HTR-8/SVneo (cell line): Measurements from ENCODE around the gene ASF1B.
"Not testable (repeated sequence)": the region's sequence is repeated elsewhere in the genome, so short reads cannot be mapped to it uniquely, and the experiment has no call there.

Experiments used
- DNase-seq: peaks from one replicate; pipeline ENCODE4 v3.0.0; 2011; ENCODE audit warnings: low spot score, mixed read lengths; ENCODE audit not compliant: insufficient read length
- FAIRE-seq: peaks from 2 replicates; lab custom pipeline; 2011; peaks lifted over from hg19 to GRCh38; lab: Jason Lieb, UNC

The ASF1B gene

DNA sequence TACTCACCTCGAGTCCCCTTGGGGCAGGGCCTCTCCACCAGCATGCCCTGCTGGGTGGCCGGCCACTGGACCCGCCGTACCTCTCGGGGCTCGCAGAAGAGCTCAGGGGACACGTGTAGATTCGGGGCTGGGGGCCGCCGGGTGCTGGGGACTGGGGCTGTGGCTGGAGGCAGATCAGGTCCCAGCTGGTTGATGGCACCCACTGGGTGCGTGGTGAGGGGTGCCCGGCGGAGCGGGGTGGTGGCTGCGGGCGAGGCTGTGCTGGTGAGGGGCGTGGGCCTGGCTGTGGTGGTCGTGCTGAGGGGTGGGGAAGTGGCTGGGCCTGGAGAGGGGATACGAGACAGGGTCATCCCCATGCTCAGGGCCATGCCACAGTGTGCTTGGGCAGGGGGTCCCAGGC, 24.9 kb upstream of the ASF1B start:
- FAIRE-seq (no peak), DNase-seq (no peak)

DNA sequence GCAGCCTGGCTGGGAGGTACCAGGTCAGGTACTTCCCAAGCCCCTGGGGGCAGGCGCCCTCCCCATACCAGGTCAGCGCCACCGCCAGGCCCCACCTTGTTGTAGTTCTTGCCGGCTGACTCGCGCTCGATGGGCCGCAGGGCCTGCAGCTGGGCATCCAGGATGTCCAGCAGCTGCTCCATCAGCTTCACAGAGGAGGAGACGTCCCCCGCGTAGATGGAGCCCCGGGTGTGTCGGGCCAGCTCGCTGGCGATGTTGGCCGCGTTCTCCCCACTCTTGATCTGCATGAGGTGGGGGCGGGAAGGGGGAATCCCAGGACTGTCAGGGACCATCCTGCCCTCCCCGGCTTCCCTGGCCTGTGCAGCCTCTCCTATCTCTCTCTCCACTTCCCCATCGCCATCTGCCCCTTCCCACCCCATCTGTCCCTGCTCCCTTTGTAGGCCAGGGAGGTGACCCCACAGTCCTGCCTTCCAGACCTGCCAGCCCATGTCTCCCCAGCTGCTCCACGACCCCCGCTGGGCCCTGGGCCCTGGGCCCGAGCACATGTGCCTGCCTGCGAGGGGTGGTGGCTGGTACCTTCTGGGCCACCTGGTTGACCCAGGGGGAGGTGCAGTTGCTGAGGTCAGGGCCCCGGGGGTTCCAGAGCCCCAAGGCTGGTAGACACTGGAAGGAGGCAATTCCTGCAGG, 23.8 kb upstream of the ASF1B start:
- DNase-seq (no peak), FAIRE-seq (no peak)

DNA sequence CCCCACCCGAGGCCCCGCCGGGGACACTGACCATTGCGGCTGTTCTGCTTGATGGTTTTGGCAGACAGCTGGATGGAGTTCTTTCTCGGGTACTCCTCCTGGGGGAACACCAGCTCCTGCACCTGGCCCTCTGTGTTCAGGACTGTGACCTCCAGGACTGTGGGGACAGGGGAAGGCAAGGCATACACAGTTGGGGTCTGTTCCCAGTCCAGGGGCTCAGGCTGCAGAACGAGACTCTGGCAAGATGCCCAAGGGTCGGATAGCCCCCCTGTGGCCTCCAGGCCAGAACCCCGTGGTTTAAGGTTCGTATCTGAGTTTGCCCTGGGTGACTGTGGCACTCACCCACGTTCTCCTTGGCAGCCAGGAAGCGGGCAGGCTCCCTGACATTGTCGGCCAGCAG, 22.7 kb upstream of the ASF1B start:
- no peak for DNase-seq
- FAIRE-seq, result no peak

DNA sequence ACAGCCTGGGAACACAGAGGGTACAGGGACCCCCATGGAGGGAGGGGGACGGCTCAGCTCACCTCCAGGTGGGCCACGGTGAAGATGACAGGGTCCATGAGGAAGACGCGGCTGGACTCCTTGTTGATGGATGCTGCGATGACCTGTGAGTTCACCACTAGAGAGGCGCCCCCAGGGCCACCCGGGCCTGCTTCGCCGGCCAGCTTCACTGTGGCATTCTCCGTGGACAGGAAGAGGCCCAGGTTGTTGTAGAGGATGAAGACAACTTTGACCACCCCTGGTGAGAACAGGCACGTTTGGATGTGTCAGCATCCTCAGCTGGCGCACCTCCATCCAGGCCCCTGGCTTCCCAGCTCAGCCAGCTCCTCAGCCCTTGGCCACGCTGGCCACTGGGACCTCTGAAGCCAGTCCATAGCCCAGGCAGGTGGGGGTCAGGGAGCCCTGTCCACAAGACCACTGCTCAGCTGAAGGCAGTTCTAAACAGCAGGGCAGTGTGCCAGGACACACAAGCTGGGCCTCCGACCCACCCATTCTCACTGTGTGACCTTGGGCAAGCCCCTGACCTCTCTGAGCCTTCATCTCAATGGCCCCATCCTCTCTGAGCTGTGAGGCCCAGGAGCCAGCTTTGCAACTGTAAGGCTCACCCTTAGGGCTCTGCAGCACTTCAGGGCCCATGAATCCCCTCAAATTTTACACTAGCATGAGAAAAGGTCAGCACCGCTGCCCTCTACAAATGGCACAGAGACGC, 22.1 kb upstream of the ASF1B start:
- DNase-seq (no peak), FAIRE-seq (no peak)

DNA sequence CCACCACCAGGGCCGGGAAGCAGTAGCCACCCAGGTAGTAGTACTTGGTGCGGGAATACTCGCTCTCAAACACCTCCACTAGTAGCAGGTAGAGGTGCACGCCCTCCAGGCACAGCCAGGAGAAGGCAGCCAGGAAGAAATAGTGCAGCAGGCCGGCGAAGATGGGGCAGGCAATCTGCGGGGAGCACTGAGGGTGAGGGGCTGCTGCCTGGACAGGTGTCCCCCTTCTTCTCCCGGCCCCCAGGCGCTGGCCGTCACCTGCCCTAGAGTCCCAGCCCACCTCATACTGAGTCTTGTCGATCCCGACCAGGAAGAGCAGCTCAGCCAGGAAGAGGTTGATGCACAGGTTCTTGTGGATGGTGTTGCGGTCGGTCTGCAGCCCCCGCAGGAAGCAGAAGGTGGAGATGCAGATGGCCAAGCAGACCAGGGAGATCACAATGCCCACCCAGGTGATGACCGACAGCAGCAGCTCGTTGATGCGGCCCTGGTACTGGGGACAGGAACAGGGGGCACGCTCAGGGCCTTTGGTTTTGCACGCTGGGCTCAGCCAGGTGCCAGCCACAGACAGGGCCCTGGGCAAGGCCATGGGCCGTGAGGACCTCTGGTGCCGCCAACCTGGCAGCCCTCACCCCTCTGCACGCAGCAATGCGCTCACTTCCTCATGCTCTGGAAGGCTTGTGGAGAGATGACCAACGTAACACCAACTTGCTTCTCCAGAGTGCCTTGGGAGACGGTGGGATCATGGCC, 20.8 kb upstream of the ASF1B start:
- FAIRE-seq (no peak), DNase-seq (no peak)

DNA sequence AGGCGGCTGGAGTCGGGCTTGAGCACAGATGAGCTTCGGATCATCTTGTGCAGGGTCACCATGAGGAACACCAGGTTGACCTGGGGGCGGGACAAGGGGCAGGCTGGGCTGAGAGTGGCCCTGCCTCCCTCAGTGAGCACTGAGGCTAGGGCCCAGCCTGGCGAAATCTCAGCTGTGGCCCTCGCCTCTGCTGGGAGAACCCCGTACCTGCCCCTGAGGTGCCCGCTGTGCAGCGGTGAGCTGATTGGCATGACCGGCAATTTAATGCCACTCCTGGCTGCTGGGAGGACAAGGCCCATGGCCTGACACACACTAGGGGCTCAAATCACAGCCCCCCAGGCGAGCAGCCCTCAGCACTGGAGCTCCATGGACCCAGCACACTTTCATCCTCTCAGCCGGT, 19.7 kb upstream of the ASF1B start:
- FAIRE-seq (no peak), DNase-seq (no peak)

DNA sequence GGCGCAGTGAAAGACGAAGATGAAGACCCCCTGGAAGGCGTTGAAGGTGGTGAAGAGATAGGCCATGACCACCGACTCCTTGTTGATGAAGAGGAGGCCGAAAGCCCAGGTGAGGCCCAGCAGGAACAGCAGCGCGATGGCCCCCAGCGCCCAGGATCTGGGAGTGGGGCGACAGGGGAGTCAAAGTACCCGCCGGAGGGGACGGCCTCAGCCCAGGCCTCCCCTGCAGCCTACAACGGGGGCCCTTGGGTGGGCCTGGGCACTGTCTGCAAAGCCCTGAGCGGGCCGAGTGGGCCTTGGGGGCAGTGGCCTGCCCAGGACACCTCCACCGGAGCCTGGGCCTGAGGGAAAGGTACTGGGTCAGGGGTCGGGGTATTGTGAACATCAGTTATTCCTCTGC, 19.0 kb upstream of the ASF1B start:
- FAIRE-seq, result no peak

DNA sequence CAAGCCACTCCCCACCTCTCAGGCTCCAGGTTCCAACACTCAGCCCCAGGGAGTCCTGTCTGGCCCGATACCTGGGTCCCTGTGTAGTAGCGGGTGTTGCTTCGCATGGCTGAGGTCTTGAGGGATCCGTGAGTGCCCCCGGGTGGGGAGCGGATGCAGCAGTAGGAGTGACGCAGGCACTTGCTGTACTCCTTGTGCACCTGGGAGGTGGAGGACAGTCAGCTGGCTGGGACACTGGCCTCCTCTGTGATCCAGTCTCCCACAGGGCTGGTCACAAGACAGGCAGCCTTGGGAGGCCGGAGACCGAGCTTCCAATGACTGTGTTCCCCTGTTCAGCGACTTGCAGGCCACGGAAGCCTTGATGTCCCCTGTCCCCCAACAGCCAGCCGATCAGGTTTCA, 16.3 kb upstream of the ASF1B start:
- FAIRE-seq (no peak), DNase-seq (no peak)

More for the DNA sequence above, 19.0 kb upstream of the ASF1B start:
- DNase-seq, result no peak

DNA sequence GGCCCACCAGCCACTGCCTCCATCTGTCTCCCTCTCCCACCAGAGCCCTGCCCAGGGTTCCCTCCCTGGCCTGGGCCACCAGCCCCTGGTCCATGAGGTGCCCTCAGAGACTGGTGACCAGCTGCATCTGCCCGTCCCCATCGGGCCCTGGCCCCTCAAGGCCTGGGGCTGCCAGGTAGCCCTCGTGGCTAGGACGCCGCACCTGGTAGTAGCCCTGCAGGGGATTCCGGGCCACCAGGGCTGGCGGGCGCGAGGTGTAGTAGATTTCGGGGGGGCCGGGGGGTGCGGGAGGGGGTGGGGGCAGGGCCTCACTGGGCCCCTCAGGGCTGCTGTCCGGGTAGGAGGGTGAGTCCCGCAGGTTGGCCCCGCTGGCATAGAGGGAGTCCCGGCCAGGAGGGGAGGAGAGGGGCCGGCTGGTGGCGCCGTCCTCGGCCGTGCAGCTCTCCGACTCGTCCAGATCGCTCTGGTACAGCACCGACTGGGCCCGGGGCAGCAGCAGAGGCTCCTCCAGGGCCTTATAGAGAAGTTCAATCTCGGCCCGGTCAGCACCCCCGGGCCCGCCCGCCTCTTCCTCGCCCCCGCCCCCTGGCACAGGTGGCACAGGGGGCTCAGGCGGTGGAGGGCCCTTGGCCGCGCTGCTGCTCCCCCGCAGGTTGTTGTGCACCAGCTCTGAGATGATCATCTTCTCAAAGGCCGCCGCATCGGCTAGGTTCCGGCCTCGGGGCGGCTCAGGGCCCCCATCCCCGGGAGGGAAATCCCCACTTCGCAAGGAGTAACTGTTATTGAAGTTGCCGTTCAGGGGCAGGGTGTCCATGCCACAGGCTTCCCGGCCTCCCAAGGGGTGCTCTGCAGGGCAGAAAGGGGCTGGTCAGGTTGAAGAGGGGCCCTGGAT, 14.6 kb upstream of the ASF1B start:
- FAIRE-seq (no peak), DNase-seq (no peak)

DNA sequence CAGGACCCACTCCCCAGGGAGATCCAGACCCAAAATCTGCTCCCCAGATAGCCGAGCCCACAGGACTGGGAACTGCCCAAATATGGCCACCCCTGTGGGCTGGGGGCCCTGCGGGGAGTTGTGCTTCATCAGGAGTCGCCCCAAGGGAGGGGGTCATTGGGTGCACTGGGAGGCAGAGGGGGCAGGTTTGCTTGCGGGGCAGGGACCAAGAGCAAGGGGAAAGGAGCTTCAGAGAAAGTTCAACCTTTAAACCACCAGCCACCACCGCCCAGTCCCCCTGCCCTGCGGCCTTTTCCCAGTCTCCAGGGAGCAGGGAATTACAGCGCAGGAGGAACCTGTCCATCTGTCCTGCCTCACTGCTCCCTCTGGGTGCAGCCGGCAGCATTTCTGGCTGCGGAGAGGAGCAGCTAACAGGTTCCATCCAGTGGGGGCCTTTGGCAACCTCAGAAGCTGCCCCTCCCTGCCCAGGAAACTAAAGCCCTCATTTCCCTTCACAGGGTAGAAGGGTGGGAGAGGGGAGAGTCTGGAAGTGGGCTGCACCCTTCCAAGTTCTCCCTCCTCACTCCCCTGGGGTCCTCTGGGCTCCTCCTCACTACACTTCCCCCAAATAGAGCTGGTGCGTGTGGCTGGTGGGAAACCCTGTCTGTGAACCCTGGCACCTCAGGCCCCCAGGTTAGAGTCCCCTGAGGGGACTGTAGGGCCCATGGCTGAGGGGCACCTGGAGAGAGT, 13.8 kb upstream of the ASF1B start:
- FAIRE-seq (no peak), DNase-seq (no peak)

DNA sequence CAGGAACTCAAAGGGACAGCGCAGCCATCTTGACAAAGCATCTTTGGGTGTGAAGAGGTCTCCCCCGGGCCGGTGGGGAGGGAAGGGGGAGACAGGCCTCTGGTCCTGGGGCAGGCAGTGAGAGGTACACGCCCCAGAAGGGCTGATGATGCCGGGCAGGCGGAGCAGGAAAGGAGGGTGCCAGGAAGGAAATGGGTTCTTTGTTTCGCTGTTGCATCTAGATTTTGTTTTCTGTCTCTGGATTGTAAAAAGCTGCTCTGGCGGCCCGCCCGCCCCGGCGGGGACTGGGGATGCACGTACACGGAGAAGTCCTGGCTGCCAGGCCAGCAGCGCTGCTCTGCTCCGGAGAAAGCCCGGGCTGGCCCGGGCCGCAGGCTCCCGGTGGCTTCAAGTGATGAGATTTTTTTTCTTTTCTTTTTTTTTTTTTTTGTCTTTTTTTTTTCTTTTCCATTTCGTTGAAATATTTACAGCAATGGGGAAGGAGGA, 13.2 kb upstream of the ASF1B start:
- DNase-seq (no peak), FAIRE-seq (no peak)

DNA sequence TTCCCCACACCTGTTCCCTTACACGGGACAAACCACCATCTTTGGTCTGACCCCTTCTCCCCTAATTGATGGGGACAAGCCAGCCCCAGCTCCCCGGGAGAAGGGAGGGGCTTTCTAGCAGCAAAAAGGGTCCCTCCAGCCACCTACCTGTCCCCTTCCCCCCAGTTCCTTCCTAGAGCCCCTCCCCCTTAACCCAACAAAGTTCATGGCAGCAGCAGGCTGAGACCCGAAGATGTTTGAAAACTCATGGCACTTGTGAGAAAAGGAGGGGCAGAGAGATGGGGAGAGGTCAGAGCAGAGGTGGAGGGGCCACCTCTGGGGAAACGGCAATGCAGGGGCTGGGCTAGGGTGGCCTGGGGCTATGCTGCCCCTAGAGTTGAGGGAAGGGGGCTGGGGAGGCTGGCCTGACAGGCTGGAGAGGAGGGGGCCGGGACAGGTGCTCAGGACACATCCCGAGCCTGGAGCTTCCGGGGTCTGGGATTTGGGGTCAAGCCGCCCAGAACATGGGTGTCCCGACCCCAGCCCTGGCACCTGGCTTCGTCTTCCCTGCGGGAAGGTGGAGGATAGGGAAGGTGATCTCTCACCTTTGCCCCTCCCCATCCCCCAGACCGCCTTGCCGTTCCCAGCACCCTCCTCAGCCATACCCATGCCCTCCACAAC, 12.5 kb upstream of the ASF1B start:
- no peak for DNase-seq
- no peak for FAIRE-seq

DNA sequence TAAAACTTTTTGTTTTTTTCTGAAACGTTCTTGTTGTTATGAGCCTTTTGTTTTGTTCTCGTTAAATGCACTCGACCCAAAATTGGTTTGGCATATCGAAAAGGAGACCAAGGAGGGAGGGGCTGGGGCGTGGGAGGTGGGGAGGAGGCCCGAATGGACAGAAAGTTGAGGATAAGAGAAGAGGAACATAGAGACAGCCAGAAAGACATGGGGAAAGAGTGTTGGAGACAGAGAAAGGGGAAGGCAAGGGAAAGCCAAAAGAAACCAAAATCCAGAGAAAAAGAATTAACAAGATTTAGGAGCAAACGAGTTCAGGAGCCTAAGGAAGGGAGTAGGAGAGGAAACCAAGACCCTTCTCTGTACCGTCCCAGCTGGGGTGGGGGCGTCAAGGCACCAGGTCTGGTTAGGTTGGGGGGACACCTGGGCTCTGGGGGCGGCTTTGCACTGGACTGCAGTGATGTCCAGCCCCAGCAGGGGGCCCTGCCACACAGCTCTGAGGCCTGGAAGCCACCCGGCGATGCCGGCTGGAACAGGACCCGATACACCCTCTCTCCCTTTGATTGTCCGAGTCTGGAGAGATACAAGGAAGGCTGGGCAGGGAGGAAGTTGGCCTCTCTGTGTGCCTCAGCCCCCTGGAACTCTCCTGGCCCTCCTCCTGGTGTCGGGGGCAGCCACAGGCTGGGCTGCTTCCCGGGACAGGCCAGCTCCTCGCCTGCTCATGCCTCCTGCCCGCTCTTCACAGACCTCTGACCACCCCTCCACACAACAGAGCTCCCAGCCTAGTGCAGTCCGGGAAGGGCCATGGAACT, 11.6 kb upstream of the ASF1B start:
- FAIRE-seq, result peak; percentile 77

DNA sequence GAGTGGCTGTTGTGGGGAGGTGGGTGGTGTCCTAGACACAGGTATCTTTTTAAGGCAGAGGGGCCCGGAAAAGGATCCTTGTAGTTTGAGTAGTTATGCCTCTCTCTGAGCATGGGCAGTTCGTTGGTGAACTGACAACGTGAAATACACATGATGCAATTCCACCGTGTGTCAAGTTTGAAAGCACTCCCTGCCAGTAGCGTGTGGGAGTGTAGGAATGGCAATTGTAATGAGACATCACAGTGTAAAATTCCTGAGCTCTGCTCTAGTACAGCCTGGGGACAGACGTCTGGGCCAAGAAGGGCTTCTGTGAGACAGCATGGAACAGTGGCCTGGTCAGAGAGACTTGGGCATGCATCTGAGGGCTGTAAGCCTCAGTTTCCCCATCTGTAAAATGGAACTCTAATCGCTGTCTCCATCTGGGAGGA, 10.4 kb upstream of the ASF1B start:
- DNase-seq (peak; percentile 59), FAIRE-seq (peak; percentile 84)

More for the DNA sequence above, 11.6 kb upstream of the ASF1B start:
- DNase-seq, result peak; percentile 90

DNA sequence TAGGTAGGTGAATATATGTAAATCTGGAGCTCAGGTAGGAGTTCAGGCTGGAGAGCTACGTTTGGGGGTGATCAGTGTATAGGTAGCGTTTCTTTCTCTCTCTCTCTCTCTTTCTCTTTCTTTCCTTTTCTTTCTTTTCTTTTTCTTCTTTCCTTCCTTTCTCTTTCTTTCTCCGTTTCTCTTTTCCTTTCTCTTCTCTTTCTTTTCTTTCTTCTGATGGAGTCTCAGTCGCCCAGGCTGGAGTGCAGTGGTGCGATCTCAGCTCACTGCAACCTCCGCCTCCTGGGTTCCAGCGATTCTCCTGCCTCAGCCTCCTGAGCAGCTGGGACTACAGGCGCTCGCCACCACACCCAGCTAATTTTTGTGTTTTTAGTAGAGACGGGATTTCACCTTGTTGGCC, 9.8 kb upstream of the ASF1B start:
- not testable (repeated sequence) for DNase-seq, FAIRE-seq

DNA sequence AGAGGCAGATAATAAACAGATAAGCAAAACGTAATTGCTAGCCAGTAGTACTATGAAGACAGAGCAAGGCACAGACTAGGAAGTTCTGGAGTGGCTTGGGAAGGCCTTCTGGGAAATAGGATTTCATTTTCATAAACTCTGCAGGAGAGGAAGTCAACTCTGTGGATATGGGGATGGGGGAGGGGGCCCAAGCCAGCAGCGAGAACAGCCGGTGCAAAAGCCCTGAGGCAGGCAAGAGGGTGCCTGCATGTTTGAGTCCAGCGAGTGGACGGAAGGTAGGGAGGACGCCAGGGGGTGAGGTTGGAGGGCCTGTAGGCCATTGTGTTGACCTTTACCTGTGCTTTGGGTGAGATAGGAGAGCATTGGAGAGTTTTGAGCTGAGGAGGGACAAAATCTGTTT, 9.0 kb upstream of the ASF1B start:
- no peak for DNase-seq
- no peak for FAIRE-seq

DNA sequence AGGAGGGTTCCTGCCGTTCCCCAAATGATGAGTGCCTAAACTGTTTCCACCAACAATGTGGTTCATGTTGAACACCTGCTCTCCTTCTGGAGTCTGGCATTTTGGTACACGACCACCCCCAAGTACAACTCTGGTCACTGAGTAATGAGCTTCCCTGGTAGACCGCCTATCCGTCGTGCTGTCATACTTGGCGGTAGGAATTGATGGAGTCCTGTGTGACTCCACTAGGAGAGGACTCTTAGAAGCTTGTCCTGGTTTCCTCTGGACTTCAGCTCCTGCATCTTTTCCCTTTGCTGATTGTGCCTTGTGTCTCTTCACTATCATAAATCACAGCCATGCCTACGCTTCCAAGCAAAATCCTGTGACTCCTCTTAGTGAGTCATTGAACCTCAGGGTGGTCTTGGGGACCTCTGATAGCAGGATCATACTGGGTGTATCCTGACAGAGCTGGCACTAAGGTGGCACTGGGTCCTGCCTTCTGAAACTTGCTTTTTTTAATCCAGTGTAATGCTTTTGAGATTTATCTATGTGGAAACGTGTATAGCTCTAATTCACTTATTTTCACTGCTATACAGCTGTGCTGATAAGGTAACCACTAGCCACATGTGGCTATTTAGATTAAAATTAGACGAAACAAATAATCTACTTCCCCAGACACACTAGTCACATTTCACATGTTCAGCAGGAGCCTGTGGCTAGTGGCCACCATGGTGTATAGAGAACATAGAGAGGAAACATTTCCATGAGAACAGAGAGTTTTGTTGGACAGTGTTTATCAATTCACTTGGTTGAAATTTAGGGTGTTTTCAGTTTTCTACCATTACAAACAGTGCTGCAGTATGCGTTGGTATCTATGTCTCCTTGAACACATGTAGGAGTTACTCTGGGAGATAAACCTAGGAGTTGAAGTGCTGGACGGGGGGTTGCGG, 6.1 kb upstream of the ASF1B start:
- no peak for DNase-seq
- FAIRE-seq, result no peak
